Endothelial cell of umbilical vein (primary cell): ENCODE results near the gene DECR2.

Source experiments
- FOS ChIP-seq: IDR thresholded peaks from 2 replicates; pipeline ENCODE4 v1.6.1; 2011; ENCODE audit warnings: mild to moderate bottlenecking, low read length, moderate library complexity, borderline replicate concordance; ENCODE audit not compliant: insufficient read depth
- GATA2 ChIP-seq: IDR thresholded peaks from 2 replicates; pipeline ENCODE4 v1.7.0; 2011; ENCODE audit warnings: low read depth, mild to moderate bottlenecking, moderate library complexity, mixed read lengths, low read length; ENCODE audit not compliant: insufficient read length, insufficient read depth
- POLR2A ChIP-seq: IDR thresholded peaks from 2 replicates; pipeline ENCODE4 v1.6.1; 2012; ENCODE audit warnings: low read depth, mild to moderate bottlenecking, control low read depth, low read length
- POLR2AphosphoS5 ChIP-seq: IDR thresholded peaks from 2 replicates; pipeline ENCODE4 v1.6.1; 2012; ENCODE audit warnings: low read depth, mild to moderate bottlenecking, control low read depth, low read length, moderate library complexity; ENCODE audit not compliant: insufficient read depth
- TF ChIP-seq, protein P1 (sequence below), 2 donors: IDR thresholded peaks; 1 replicate in 1 of 2; 2 replicates in 1 of 2; pipeline ENCODE4 v1.5.1; 2011; ENCODE audit warnings: low read length in 2 of 2, mild to moderate bottlenecking in 2 of 2, moderate library complexity in 2 of 2, control low read depth in 1 of 2, inconsistent platforms in 1 of 2, low read depth in 1 of 2; ENCODE audit not compliant: insufficient read depth in 1 of 2; ENCODE audit errors: extremely low read depth in 1 of 2
- TF ChIP-seq, protein P2 (sequence below): IDR thresholded peaks from 2 replicates; pipeline ENCODE4 v1.6.1; 2011; ENCODE audit not compliant: insufficient read depth, insufficient read length

DNA sequence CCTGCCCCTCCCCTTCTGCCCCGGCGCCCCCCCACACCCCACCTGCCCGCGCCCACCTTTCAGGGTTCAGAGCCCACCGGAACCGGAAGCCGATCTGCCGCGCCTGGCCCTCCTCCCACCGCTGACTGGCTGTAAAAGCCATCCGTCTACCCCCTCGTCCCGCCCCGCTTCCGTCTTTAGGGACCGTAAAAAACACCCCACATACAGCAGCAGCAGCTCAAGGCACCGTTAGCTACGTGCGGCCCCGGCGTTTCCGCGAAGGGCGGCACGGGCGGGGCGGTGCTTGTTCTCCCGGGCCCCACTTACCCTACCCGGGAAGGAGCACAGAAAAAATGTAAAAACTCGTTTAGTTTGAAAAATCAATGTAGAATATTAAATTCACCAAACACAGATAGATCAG is 31.2 kb upstream of the DECR2 start, which contains the start of gene MRPL28:
- TF ChIP-seq, protein P1, sequence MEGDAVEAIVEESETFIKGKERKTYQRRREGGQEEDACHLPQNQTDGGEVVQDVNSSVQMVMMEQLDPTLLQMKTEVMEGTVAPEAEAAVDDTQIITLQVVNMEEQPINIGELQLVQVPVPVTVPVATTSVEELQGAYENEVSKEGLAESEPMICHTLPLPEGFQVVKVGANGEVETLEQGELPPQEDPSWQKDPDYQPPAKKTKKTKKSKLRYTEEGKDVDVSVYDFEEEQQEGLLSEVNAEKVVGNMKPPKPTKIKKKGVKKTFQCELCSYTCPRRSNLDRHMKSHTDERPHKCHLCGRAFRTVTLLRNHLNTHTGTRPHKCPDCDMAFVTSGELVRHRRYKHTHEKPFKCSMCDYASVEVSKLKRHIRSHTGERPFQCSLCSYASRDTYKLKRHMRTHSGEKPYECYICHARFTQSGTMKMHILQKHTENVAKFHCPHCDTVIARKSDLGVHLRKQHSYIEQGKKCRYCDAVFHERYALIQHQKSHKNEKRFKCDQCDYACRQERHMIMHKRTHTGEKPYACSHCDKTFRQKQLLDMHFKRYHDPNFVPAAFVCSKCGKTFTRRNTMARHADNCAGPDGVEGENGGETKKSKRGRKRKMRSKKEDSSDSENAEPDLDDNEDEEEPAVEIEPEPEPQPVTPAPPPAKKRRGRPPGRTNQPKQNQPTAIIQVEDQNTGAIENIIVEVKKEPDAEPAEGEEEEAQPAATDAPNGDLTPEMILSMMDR (IDR thresholded peaks at IDR 0.05; ENCODE audit: extremely low read depth in 1 of 2, insufficient read depth in 1 of 2, low read depth in 1 of 2, low read length in 2 of 2) = no peak
- TF ChIP-seq GATA2 (no peak), FOS (no peak), POLR2AphosphoS5 (peak; percentile 82), POLR2A (peak; percentile 71)
- TF ChIP-seq, protein P2, sequence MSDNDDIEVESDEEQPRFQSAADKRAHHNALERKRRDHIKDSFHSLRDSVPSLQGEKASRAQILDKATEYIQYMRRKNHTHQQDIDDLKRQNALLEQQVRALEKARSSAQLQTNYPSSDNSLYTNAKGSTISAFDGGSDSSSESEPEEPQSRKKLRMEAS = no peak
